CD4-positive, alpha-beta T cell (primary cell): ENCODE results near the gene ATPAF1. TPM values are rescaled to one million over a fixed set of nuclear protein-coding genes. Genes with fewer than 3 reads are reported as not detected.
A peak's percentile ranks its signal among the peaks of the same experiment; 100 is the strongest.

Experiments used
- ATAC-seq: fragments of 200-7000 bp; cut with Tn5 transposase; one replicate; pipeline ENCODE4 v1.10.0; 2022; ENCODE audit warnings: mild to moderate bottlenecking; ENCODE audit not compliant: poor library complexity
- CTCF ChIA-PET: fragments of 350-600 bp; sonication (Branson Sonifier 250); formaldehyde crosslinking; loops from one replicate; lab custom pipeline; 2021; ENCODE audit warnings: antibody characterized with exemption, inconsistent platforms; lab: Charles Lee
- POLR2A ChIA-PET: fragments of 350-600 bp; sonication (Branson Sonifier 250); formaldehyde crosslinking; loops from one replicate; lab custom pipeline; 2021; ENCODE audit warnings: antibody characterized with exemption, inconsistent platforms; lab: Charles Lee
- DNase-seq, 14 experiments: peaks; one replicate each; pipeline ENCODE4 v3.0.0-alpha.2; 2013 to 2020; ENCODE audit warnings: mixed read lengths in 2 of 14
- H3K27ac ChIP-seq, 2 donors: one replicate each; pipeline versions ENCODE4 v1.5.1 to v1.7.0; 2013; ENCODE audit warnings: low read length in 2 of 2, low read depth in 1 of 2, mild to moderate bottlenecking in 1 of 2
- H3K27me3 ChIP-seq, 2 experiments: 1 replicate in 1 of 2; 2 replicates in 1 of 2; pipeline versions ENCODE4 v1.6.1 to v1.7.0; 2013; ENCODE audit warnings: low read length in 2 of 2, control low read depth in 1 of 2, mild to moderate bottlenecking in 1 of 2, moderate library complexity in 1 of 2; ENCODE audit not compliant: insufficient read depth in 2 of 2, control insufficient read depth in 1 of 2
- H3K36me3 ChIP-seq: one replicate; pipeline ENCODE4 v1.6.1; 2013; ENCODE audit warnings: low read length, control low read depth; ENCODE audit not compliant: insufficient read depth
- H3K4me1 ChIP-seq: one replicate; pipeline ENCODE4 v1.6.1; 2013; ENCODE audit warnings: low read length, control low read depth; ENCODE audit not compliant: insufficient read depth
- H3K4me3 ChIP-seq: one replicate; pipeline ENCODE4 v1.5.1; 2013; ENCODE audit warnings: mild to moderate bottlenecking, low read length, moderate library complexity
- H3K9me3 ChIP-seq, 2 experiments: 1 replicate in 1 of 2; 2 replicates in 1 of 2; pipeline versions ENCODE4 v1.6.1 to v1.7.0; 2013; ENCODE audit warnings: low read length in 2 of 2, mild to moderate bottlenecking in 2 of 2, control low read depth in 1 of 2, moderate library complexity in 1 of 2; ENCODE audit not compliant: control insufficient read depth in 1 of 2, insufficient read depth in 1 of 2
- H3K27ac Mint-ChIP-seq: one replicate; pipeline ENCODE4 v1.8.0; 2020; ENCODE audit warnings: mixed read lengths
- H3K27me3 Mint-ChIP-seq: one replicate; pipeline ENCODE4 v1.8.0; 2021; ENCODE audit warnings: mixed read lengths
- H3K36me3 Mint-ChIP-seq: one replicate; pipeline ENCODE4 v1.8.0; 2021; ENCODE audit warnings: low read depth, mixed read lengths
- H3K4me1 Mint-ChIP-seq: one replicate; pipeline ENCODE4 v1.8.0; 2021; ENCODE audit warnings: low read depth, mixed read lengths
- H3K4me3 Mint-ChIP-seq: one replicate; pipeline ENCODE4 v1.8.0; 2020; ENCODE audit warnings: mild to moderate bottlenecking, mixed read lengths
- H3K9me3 Mint-ChIP-seq: one replicate; pipeline ENCODE4 v1.8.0; 2020; ENCODE audit warnings: mixed read lengths
- intact Hi-C, 2 experiments: fragments of 100-400 bp; cut with DNase I in 1 of 2; cut with micrococcal nuclease in 1 of 2; formaldehyde crosslinking; loops; one replicate each; pipeline versions ENCODE4 v1.15.1 to v1.9.0; 2023 to 2025; cut with DNase I, micrococcal nuclease
- total RNA-seq, 174 experiments: library from RNA in 2 of 174; stranded (reverse) in 2 of 174; gene quantifications; one replicate each; pipeline ENCODE4 v1.2.3 and lab custom pipeline; 2021 to 2026
- TF ChIP-seq, protein P1 (sequence below): fragments of 200-600 bp; IDR thresholded peaks from one replicate; pipeline ENCODE4 v1.8.0; 2022; ENCODE audit warnings: antibody characterized with exemption, mild to moderate bottlenecking

The ATPAF1 gene
- total RNA-seq, 2 experiments from 2014 or later = 10.1 to 12.4 TPM

DNA sequence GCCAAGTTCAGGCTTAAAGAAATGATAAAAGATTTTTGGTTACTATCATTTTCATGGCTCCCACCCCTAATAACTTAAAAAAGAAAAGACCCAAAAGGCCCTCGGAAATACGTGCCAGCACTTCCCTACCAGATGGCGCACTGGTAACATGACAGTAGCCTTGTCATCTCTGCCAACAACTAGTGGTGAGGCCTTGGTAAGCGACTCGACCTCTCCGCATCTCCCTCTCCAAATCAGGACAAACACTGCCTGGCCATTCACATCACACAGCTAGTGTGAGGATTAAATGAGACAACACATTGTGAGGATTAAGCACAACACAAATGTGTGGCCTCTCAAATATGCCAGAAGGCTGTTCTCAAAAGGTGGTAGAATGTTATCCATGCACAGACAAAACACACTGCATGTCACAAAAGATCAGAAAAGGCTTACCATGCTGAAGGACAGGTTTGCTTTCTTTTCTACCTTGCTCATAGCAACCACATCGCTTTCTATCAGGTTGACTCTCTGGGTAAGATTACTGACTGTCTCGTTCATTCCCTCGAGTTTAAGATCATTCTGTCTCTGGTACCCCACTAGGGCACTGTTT lies 19.9 kb upstream of the ATPAF1 start:
- peak overlapping the region; percentile 61 for H3K27ac Mint-ChIP-seq
- H3K36me3 ChIP-seq = peaks cover 100% of the 10 kb centered on the region

DNA sequence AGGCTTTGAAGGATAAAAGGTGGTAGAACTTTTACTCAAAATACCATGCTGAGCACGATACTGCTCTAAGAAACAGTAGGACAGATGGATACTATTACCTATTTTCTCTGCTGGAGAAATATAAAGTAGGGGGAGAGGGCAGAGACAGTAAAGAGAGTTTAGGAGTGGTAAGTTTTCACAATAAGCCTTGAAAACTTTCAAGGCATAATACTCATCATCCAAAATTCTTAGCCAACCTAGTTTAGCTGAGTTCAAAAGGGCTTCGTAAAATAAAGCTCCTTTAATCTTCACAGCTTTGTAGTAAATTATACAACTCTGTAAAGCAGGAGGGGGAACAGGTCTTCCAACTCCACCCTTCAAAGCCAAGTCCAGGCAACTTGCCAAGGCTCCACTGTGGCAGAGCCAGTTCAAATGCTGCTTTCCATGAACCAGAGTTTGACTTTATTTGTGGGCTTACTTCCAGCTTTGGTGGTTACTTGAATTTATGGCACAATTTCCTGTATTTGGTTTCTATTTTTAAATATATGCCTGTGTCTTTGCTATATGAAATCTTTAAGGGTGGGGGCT lies 19.0 kb upstream of the ATPAF1 start:
- no peak overlapping the region for H3K4me3 ChIP-seq
- TF ChIP-seq, protein P1, sequence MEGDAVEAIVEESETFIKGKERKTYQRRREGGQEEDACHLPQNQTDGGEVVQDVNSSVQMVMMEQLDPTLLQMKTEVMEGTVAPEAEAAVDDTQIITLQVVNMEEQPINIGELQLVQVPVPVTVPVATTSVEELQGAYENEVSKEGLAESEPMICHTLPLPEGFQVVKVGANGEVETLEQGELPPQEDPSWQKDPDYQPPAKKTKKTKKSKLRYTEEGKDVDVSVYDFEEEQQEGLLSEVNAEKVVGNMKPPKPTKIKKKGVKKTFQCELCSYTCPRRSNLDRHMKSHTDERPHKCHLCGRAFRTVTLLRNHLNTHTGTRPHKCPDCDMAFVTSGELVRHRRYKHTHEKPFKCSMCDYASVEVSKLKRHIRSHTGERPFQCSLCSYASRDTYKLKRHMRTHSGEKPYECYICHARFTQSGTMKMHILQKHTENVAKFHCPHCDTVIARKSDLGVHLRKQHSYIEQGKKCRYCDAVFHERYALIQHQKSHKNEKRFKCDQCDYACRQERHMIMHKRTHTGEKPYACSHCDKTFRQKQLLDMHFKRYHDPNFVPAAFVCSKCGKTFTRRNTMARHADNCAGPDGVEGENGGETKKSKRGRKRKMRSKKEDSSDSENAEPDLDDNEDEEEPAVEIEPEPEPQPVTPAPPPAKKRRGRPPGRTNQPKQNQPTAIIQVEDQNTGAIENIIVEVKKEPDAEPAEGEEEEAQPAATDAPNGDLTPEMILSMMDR = no peak
- ATAC-seq (no peak), DNase-seq (no peak)
- ChIA-PET POLR2A (no interaction called here), CTCF (no interaction called here)
- no peaks in the 10 kb centered on the region for H3K27me3 Mint-ChIP-seq
- intact Hi-C loops = loop anchor here in 1 of 2 experiments (2.0 kb wide), 1 partner anchor 20 kb away; no protein-coding TSS in a partner anchor
- H3K4me3 Mint-ChIP-seq = no peak overlapping the region
- peak overlapping the region; percentile 61 for H3K27ac Mint-ChIP-seq
- peaks cover 96% of the 10 kb centered on the region for H3K36me3 ChIP-seq
- H3K4me1 ChIP-seq = no peaks in the 10 kb centered on the region
- H3K36me3 Mint-ChIP-seq = peaks cover 100% of the 10 kb centered on the region
- peaks cover 17% of the 10 kb centered on the region for H3K4me1 Mint-ChIP-seq
- no peaks in the 10 kb centered on the region for H3K9me3 ChIP-seq
- no peaks in the 10 kb centered on the region for H3K9me3 Mint-ChIP-seq
- H3K27me3 ChIP-seq = no peaks in the 10 kb centered on the region
- H3K27ac ChIP-seq = no peak overlapping the region

More for the DNA sequence above, 19.9 kb upstream of the ATPAF1 start:
- H3K9me3 ChIP-seq = no peaks in the 10 kb centered on the region
- ATAC-seq (no peak), DNase-seq (no peak)
- intact Hi-C loops = loop anchor here in 1 of 2 experiments (2.0 kb wide), 1 partner anchor 19 kb away; no protein-coding TSS in a partner anchor
- no peak overlapping the region for H3K4me3 ChIP-seq
- TF ChIP-seq, protein P1 = no peak
- H3K27ac ChIP-seq = no peak overlapping the region
- Mint-ChIP-seq H3K9me3 (no peaks in the 10 kb centered on the region), H3K4me1 (peaks cover 17% of the 10 kb centered on the region), H3K27me3 (no peaks in the 10 kb centered on the region), H3K4me3 (no peak overlapping the region), H3K36me3 (peaks cover 100% of the 10 kb centered on the region)
- POLR2A ChIA-PET = interaction anchor here (0.5 kb wide), 1 partner anchor 16 kb away, joined by 5 read pairs; the partner anchor contains the start of gene TEX38
- CTCF ChIA-PET = no interaction called here
- H3K27me3 ChIP-seq = no peaks in the 10 kb centered on the region
- no peaks in the 10 kb centered on the region for H3K4me1 ChIP-seq

DNA sequence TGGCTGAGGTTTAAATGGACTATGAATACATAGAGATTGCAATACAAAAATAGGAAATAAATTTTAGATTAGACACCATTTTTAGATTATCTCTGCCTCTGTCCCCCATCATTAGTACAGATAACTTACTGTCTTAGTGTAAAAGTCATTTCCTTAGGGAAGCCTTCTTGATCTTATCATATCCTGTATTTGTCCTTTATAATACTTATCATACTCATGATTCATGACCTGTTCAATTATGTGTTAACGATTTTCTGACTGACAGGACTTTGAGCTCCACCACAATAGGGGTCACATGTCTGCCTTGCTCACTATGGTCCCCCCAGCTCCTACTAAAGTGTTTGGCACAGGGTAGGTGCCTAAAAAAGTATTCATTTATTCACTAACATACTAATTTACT lies 18.1 kb upstream of the ATPAF1 start:
- Histone ChIP-seq H3K36me3 (peaks cover 96% of the 10 kb centered on the region), H3K27me3 (no peaks in the 10 kb centered on the region), H3K4me3 (no peak overlapping the region), H3K9me3 (no peaks in the 10 kb centered on the region), H3K4me1 (no peaks in the 10 kb centered on the region), H3K27ac (no peak overlapping the region)
- TF ChIP-seq, protein P1 = no peak
- ChIA-PET CTCF (no interaction called here), POLR2A (no interaction called here)
- intact Hi-C loops = loop anchor here in 1 of 2 experiments (2.0 kb wide), 1 partner anchor 21 kb away; no protein-coding TSS in a partner anchor
- Mint-ChIP-seq H3K36me3 (peaks cover 100% of the 10 kb centered on the region), H3K9me3 (no peaks in the 10 kb centered on the region), H3K27ac (peak overlapping the region; percentile 61), H3K27me3 (no peaks in the 10 kb centered on the region), H3K4me1 (peaks cover 17% of the 10 kb centered on the region), H3K4me3 (no peak overlapping the region)
- ATAC-seq (no peak), DNase-seq (no peak)
